HCT116 (cell line): Measurements from ENCODE around the gene DNAJA4. TPM values are rescaled to one million over a fixed set of nuclear protein-coding genes. Genes with fewer than 3 reads are reported as not detected.

Experiments used
- ATAC-seq: fragments of 200-7000 bp; cut with Tn5 transposase; 2 replicates; pipeline ENCODE4 v1.9.1; 2020; ENCODE audit warnings: mild to moderate bottlenecking, moderate library complexity
- BruUV-seq: library from RNA; stranded (reverse); fragments of 400-500 nt; replicated peaks from 2 replicates; lab custom pipeline; 2021; lab: Mats Ljungman, UMichigan
- CTCF ChIA-PET: fragments of 300-600 bp; sonication (Branson Sonifier 250); formaldehyde crosslinking; loops from one replicate; lab custom pipeline; 2021; ENCODE audit warnings: antibody characterized with exemption; lab: Charles Lee
- POLR2A ChIA-PET: fragments of 300-600, 350-600 bp; sonication (Branson Sonifier 250); formaldehyde crosslinking; loops from one replicate; lab custom pipeline; 2021; ENCODE audit warnings: antibody characterized with exemption; lab: Charles Lee
- RAD21 ChIA-PET, 2 experiments: fragments of 300-600 bp; sonication (Branson Sonifier 250); formaldehyde crosslinking; loops; one replicate each; lab custom pipeline; 2023; ENCODE audit warnings: low total read pairs in 2 of 2; ENCODE audit not compliant: uncharacterized antibody in 2 of 2, unreplicated experiment in 2 of 2, low non-redundant PET in 1 of 2; lab: Charles Lee
- DNase-seq: peaks from one replicate; pipeline ENCODE4 v3.0.0-alpha.2; 2010; ENCODE audit warnings: low read depth, low spot score
- H2AFZ ChIP-seq: fragments of 200-600 bp; shearing (Covaris generic), sonication (generic); 2 replicates; pipeline ENCODE4 v1.6.1; 2017; ENCODE audit warnings: low read depth, mixed run types, mixed read lengths, antibody characterized with exemption, low read length; ENCODE audit not compliant: poor library complexity, severe bottlenecking
- H3K27ac ChIP-seq: 2 replicates; pipeline ENCODE4 v1.5.1; 2012; ENCODE audit warnings: low read depth, low read length
- H3K27me3 ChIP-seq: fragments of 200-600 bp; sonication (generic); 2 replicates; pipeline ENCODE4 v1.6.1; 2016; ENCODE audit warnings: mixed run types, low read length, mixed read lengths; ENCODE audit not compliant: insufficient read depth
- H3K36me3 ChIP-seq, 2 experiments: fragments of 200-500 bp in 1 of 2; fragments of 200-600 bp in 1 of 2; sonication (Bioruptor generic) in 1 of 2; sonication (generic) in 1 of 2; 2 replicates each; pipeline versions ENCODE4 v1.5.1 to v1.6.1; 2014 to 2016; ENCODE audit warnings: low read length in 2 of 2, inconsistent platforms in 1 of 2, mixed read lengths in 1 of 2, mixed run types in 1 of 2; ENCODE audit not compliant: insufficient read depth in 2 of 2, control insufficient read depth in 1 of 2
- H3K4me1 ChIP-seq, 2 experiments: fragments of 200-600 bp in 1 of 2; sonication (generic) in 1 of 2; 2 replicates each; pipeline versions ENCODE4 v1.5.1 to v1.6.1; 2012 to 2017; ENCODE audit warnings: low read length in 2 of 2, inconsistent platforms in 1 of 2, mild to moderate bottlenecking in 1 of 2, mixed read lengths in 1 of 2, mixed run types in 1 of 2, moderate library complexity in 1 of 2; ENCODE audit not compliant: insufficient read depth in 2 of 2, control insufficient read depth in 1 of 2
- H3K4me2 ChIP-seq: fragments of 200-600 bp; sonication (generic); 2 replicates; pipeline ENCODE4 v1.6.1; 2017; ENCODE audit warnings: mixed run types, low read length, mixed read lengths
- H3K4me3 ChIP-seq, 2 experiments: fragments of 200-600 bp in 1 of 2; sonication (generic) in 1 of 2; replicated peaks in 1 of 2; 2 replicates each; pipeline ENCODE4 v1.5.1; 2011 to 2016; ENCODE audit warnings: low read length in 2 of 2, control low read depth in 1 of 2, low read depth in 1 of 2, mild to moderate bottlenecking in 1 of 2, mixed read lengths in 1 of 2, mixed run types in 1 of 2
- H3K79me2 ChIP-seq: fragments of 200-600 bp; sonication (generic); 2 replicates; pipeline ENCODE4 v1.6.1; 2017; ENCODE audit warnings: mild to moderate bottlenecking, mixed run types, low read length, moderate library complexity, mixed read lengths; ENCODE audit not compliant: insufficient read depth
- H3K9ac ChIP-seq: fragments of 200-600 bp; sonication (generic); 2 replicates; pipeline ENCODE4 v1.6.1; 2016; ENCODE audit warnings: low read length, mixed read lengths
- H3K9me2 ChIP-seq: fragments of 200-600 bp; sonication (generic), shearing (Covaris generic); 2 replicates; pipeline ENCODE4 v1.6.1; 2017; ENCODE audit warnings: mixed run types, mild to moderate bottlenecking, moderate library complexity; ENCODE audit not compliant: insufficient read depth
- H3K9me3 ChIP-seq, 2 experiments: fragments of 200-500 bp in 1 of 2; fragments of 200-600 bp in 1 of 2; sonication (Bioruptor generic) in 1 of 2; sonication (generic) in 1 of 2; 2 replicates each; pipeline ENCODE4 v1.6.1; 2014 to 2017; ENCODE audit warnings: low read length in 2 of 2, mixed read lengths in 2 of 2, inconsistent platforms in 1 of 2, low read depth in 1 of 2, mild to moderate bottlenecking in 1 of 2, mixed run types in 1 of 2, moderate library complexity in 1 of 2; ENCODE audit not compliant: control insufficient read depth in 1 of 2, insufficient read depth in 1 of 2
- H4K20me1 ChIP-seq: fragments of 200-600 bp; sonication (generic), shearing (Covaris generic); 2 replicates; pipeline ENCODE4 v1.6.1; 2017; ENCODE audit warnings: mixed run types, mild to moderate bottlenecking, moderate library complexity; ENCODE audit not compliant: insufficient read depth
- CBX3 ChIP-seq: IDR thresholded peaks from 2 replicates; pipeline ENCODE4 v1.6.1; 2012; ENCODE audit warnings: low read depth
- CEBPB ChIP-seq: IDR thresholded peaks from 2 replicates; pipeline ENCODE4 v1.6.1; 2012; ENCODE audit warnings: low read depth
- EGR1 ChIP-seq: IDR thresholded peaks from 2 replicates; pipeline ENCODE4 v1.6.1; 2012; ENCODE audit warnings: low read depth
- ELF1 ChIP-seq: IDR thresholded peaks from 2 replicates; pipeline ENCODE4 v1.6.1; 2012; ENCODE audit warnings: low read depth, borderline replicate concordance
- EZH2 ChIP-seq: fragments of 200-600 bp; sonication (generic); IDR thresholded peaks from 2 replicates; pipeline ENCODE4 v1.6.1; 2017; ENCODE audit warnings: antibody characterized with exemption, mixed run types
- EZH2phosphoT487 ChIP-seq: fragments of 200-600 bp; IDR thresholded peaks from 2 replicates; pipeline ENCODE4 v1.6.1; 2018; ENCODE audit warnings: antibody characterized with exemption, borderline replicate concordance
- JUND ChIP-seq: IDR thresholded peaks from 2 replicates; pipeline ENCODE4 v1.6.1; 2012
- POLR2AphosphoS5 ChIP-seq: IDR thresholded peaks from 2 replicates; pipeline ENCODE4 v1.6.1; 2011; ENCODE audit warnings: mild to moderate bottlenecking, low read depth, low read length, moderate library complexity
- RAD21 ChIP-seq: IDR thresholded peaks from 2 replicates; pipeline ENCODE4 v1.6.1; 2012; ENCODE audit warnings: low read depth, mild to moderate bottlenecking
- REST ChIP-seq: IDR thresholded peaks from 2 replicates; pipeline ENCODE4 v1.6.1; 2012; ENCODE audit warnings: low read depth
- SRF ChIP-seq: IDR thresholded peaks from 2 replicates; pipeline ENCODE4 v1.6.1; 2012; ENCODE audit warnings: low read depth
- YY1 ChIP-seq: IDR thresholded peaks from 2 replicates; pipeline ENCODE4 v1.6.1; 2011; ENCODE audit warnings: low read length, low read depth, moderate library complexity, mild to moderate bottlenecking; ENCODE audit not compliant: insufficient replicate concordance; ENCODE audit errors: extremely low read depth
- ZBTB33 ChIP-seq: IDR thresholded peaks from 2 replicates; pipeline ENCODE4 v1.6.1; 2011; ENCODE audit warnings: mild to moderate bottlenecking, low read length, moderate library complexity; ENCODE audit not compliant: insufficient replicate concordance; ENCODE audit errors: extremely low read depth
- ZFX ChIP-seq: fragments of 450-650 bp; IDR thresholded peaks from 2 replicates; pipeline ENCODE4 v1.6.1; 2017
- ZNF274 ChIP-seq: fragments of 200-500 bp; sonication (Bioruptor generic); IDR thresholded peaks from 2 replicates; pipeline ENCODE4 v1.6.1; 2014; ENCODE audit warnings: mild to moderate bottlenecking, low read depth, low read length, inconsistent platforms
- intact Hi-C: fragments of 100-400 bp; cut with micrococcal nuclease; formaldehyde crosslinking; loops from 2 replicates; pipeline ENCODE4 v1.10.0; 2022
- total RNA-seq: library from RNA; stranded (reverse); gene quantifications from one replicate; pipeline ENCODE4 v1.2.1, GENCODE V29; 2021; ENCODE audit not compliant: unreplicated experiment
- TF ChIP-seq, protein P1 (sequence below): IDR thresholded peaks from 2 replicates; pipeline ENCODE4 v1.6.1; 2012

DNAJA4 gene
- total RNA-seq, 1 experiment from 2014 or later = 66.6 TPM

DNA sequence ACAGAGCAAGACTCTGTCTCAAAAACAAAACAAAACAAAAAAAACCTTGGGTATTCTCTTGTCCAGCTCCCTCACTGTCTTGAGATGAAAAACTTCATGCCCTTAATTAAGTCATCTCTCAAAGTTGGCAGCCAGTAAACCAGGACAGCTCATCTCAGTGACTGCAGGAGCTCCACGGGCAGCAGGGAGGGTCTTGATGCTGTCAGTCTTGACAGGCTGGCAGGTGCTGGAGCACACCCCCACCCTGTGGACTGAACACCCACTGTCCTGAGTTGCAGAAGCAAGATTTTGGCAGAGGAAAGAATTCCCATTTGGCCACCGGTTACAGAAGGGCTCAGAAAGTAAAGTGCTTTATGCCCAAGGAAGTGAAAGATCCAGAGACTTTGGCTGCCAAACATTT lies 8.0 kb downstream of the DNAJA4 start:
- intact Hi-C loops = no loop called here
- Histone ChIP-seq H3K27me3 (no peaks in the 10 kb centered on the region), H3K9ac (no peak overlapping the region), H3K9me3 (no peaks in the 10 kb centered on the region), H3K9me2 (no peaks in the 10 kb centered on the region), H4K20me1 (no peaks in the 10 kb centered on the region), H3K4me2 (no peak overlapping the region), H3K79me2 (peaks cover 89% of the 10 kb centered on the region), H3K36me3 (peaks cover 36 to 62% of the 10 kb centered on the region in 2 experiments), H3K4me3 (no peak overlapping the region), H3K27ac (no peak overlapping the region), H2AFZ (no peak overlapping the region), H3K4me1 (no peaks in the 10 kb centered on the region)
- ChIA-PET CTCF (no interaction called here), POLR2A (no interaction called here), RAD21 (no interaction called here)
- ATAC-seq (no peak), DNase-seq (no peak)
- no peak for TF ChIP-seq ELF1
- no peak for TF ChIP-seq SRF
- no peak for TF ChIP-seq RAD21
- TF ChIP-seq CEBPB = no peak
- TF ChIP-seq, protein P1, sequence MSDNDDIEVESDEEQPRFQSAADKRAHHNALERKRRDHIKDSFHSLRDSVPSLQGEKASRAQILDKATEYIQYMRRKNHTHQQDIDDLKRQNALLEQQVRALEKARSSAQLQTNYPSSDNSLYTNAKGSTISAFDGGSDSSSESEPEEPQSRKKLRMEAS = no peak
- TF ChIP-seq EGR1 = no peak
- TF ChIP-seq CBX3 = no peak
- TF ChIP-seq ZFX = no peak
- no peak for TF ChIP-seq POLR2AphosphoS5
- no peak for TF ChIP-seq YY1
- no peak for TF ChIP-seq EZH2phosphoT487
- no TSS peak for BruUV-seq

DNA sequence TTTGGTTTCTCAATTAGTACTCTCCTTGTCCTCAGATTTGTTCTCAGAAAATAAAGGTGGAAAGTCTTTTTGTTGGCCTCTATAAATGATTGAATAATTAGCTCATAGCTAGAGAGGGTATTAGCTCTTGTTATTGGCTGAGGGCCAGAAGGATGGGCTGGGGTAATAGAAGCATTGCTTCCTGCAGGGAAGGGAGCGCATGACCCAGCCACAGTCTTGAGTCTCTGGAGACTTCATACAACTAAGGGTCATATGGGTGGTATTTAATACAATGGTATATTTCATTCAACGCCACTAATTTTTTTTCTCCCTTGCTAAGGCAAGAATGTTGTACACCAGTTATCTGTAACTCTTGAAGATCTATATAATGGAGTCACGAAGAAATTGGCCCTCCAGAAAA lies 8.4 kb downstream of the DNAJA4 start:
- ATAC-seq (no peak), DNase-seq (no peak)
- ChIA-PET POLR2A (no interaction called here), CTCF (no interaction called here), RAD21 (no interaction called here)
- Histone ChIP-seq H3K27me3 (no peaks in the 10 kb centered on the region), H3K4me3 (no peak overlapping the region), H3K36me3 (peaks cover 38 to 60% of the 10 kb centered on the region in 2 experiments), H2AFZ (no peak overlapping the region), H3K27ac (no peak overlapping the region), H3K9ac (no peak overlapping the region), H4K20me1 (no peaks in the 10 kb centered on the region), H3K4me2 (no peak overlapping the region), H3K9me3 (no peaks in the 10 kb centered on the region), H3K4me1 (no peaks in the 10 kb centered on the region), H3K9me2 (no peaks in the 10 kb centered on the region), H3K79me2 (peaks cover 84% of the 10 kb centered on the region)
- no TSS peak for BruUV-seq
- intact Hi-C loops = no loop called here
- TF ChIP-seq CEBPB = no peak
- TF ChIP-seq ZBTB33 = no peak
- no peak for TF ChIP-seq RAD21
- no peak for TF ChIP-seq EZH2
- TF ChIP-seq, protein P1 = no peak
- no peak for TF ChIP-seq REST
- TF ChIP-seq CBX3 = no peak
- no peak for TF ChIP-seq ZNF274
- TF ChIP-seq YY1 = no peak
- no peak for TF ChIP-seq JUND
- no peak for TF ChIP-seq SRF
